ENCODE data around the gene HLF.

The HLF gene

GRCh38 chr17:55248077-55248476, 16.7 kb upstream of the HLF start:
- H3K4me3 ChIP-seq (replicated peaks; ENCODE audit: low read depth, low read length): no peak overlapping the region
- no peak for TF ChIP-seq CTCF (IDR thresholded peaks at IDR 0.05; ENCODE audit: low read length, missing control alignments)
- DNase-seq (ENCODE audit: low read depth): no peak

GRCh38 chr17:55249861-55250260, 14.9 kb upstream of the HLF start:
- DNase-seq (ENCODE audit: low read depth): no peak
- no peak for TF ChIP-seq CTCF (IDR thresholded peaks at IDR 0.05; ENCODE audit: low read length, missing control alignments)
- H3K4me3 ChIP-seq (replicated peaks; ENCODE audit: low read depth, low read length): no peak overlapping the region

DNA sequence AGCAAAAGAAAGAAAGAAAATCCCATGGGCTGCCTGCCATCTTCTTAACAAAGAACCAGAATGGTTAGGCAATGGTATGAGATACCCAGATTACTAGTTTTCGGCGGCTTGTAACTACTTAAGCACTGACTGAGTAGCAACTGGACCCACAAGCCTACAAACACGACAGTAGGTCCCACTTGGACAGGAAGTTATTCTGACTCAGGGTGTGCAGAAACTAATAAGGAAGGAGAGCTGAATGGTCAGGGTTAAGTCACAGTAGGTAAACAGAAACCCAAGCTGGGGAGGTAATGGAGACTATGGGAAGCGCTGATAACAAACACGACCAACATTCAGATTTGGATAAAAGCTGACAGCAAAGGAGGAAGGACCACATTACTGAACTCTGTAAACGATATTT, 10.4 kb upstream of the HLF start:
- TF ChIP-seq CTCF (IDR thresholded peaks at IDR 0.05; ENCODE audit: low read length, missing control alignments): no peak
- no peak overlapping the region for H3K4me3 ChIP-seq (replicated peaks; ENCODE audit: low read depth, low read length)
- DNase-seq (ENCODE audit: low read depth): no peak

DNA sequence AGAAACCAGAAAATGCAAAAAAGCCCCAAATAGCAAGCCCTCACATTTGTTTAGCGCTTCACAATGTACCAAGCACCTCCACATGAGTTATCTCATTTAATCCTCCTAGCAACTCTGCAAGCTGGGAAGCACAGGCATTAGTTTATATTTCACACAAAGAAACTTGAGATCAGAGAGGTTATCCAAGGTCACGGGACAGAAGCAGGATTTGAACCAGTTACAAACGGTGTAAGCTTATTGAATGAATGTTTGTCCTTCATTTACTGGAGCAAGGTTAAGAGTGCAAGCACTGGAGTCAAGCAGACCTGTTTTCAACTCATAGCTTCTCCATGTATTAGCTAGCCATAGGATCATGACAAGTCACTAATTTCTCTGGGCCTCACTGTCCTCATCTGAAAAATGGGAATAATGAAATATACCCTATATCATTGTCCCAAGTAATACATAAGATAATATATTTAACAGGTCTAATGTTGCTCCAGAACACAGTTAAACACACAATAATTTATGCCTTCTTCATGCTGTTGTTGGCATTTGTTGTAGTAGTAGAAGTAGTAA, 6.1 kb upstream of the HLF start:
- no peak overlapping the region for H3K4me3 ChIP-seq (replicated peaks; ENCODE audit: low read depth, low read length)
- DNase-seq (ENCODE audit: low read depth): no peak
- TF ChIP-seq CTCF (IDR thresholded peaks at IDR 0.05; ENCODE audit: low read length, missing control alignments): no peak

DNA sequence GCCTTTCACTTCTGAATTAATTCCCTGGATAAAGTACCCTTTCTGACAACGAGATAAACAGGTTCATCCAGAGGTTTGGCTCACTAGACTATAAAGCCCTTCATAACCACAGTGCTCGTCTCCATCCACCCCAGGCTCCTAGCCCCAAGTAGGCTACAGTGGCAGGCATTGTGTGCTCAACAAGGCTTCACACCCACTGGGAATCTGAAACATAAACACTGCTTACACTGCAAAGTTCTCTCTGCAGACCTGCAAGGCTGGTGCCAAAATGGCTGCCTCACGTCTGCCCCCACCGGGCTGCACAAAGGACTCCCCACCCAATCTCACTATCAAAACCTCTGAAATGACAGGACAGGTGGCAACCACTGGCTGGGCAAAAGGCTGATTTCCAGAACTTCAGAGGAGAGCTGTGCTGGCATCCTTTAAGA, 5.1 kb upstream of the HLF start:
- DNase-seq (ENCODE audit: low read depth): no peak
- TF ChIP-seq CTCF (IDR thresholded peaks at IDR 0.05; ENCODE audit: low read length, missing control alignments): no peak

DNA sequence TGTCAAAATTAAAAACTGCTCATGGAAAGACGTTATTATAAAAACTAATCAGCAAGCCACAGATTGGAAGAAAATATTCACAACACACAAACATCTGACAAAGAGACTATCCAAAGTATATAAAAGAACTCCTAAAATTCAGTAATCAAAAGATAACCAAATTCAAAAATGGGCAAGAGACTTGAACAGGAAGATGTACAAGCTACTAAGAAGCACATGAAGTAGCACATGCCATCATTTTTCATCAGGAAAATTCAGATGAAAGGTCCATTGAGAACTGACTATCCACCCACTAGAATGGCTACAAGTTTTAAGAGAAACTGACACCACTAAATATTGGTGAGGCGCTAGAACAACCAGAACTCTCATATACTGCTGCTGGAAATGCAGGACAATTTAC, 3.4 kb upstream of the HLF start:
- H3K4me3 ChIP-seq (replicated peaks; ENCODE audit: low read depth, low read length): no peak overlapping the region
- TF ChIP-seq CTCF (IDR thresholded peaks at IDR 0.05; ENCODE audit: low read length, missing control alignments): no peak
- DNase-seq (ENCODE audit: low read depth): no peak

More for the DNA sequence above, 5.1 kb upstream of the HLF start:
- H3K4me3 ChIP-seq (replicated peaks; ENCODE audit: low read depth, low read length): no peak overlapping the region

DNA sequence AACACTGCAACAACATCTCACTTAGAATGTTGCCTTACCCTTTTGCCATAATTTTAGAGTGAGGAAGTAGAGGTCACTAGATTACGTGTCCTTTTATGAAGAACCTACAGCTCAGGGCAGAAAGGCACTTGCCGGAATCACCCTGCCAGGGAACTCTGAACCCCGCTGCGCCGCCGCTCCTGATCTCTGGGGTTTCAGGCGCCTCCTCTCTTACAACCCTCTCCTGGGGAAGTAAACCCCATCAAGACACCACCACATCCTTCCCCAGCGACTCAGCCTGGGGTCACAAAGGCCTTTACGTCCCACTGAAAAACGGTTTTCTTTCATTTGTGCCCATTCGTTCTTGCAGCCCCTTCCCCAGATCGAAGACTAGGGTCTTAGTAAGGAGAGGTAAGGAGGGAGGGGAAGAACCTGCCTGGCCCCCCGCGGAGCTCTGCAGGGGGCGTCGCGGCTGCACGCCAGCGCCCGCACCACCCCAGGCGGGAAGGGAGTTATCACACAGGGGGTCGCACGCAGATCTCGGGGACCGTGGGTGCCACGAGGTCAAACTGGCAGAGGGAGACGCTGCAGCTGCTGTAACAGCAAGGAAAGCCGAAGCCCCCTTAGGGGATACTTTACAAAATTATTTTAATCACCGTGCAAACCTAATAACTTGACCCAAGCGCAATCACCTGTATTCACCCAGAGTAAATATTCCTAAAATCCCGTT, 1.0 kb upstream of the HLF start:
- TF ChIP-seq CTCF (IDR thresholded peaks at IDR 0.05; ENCODE audit: low read length, missing control alignments): no peak
- no peak overlapping the region for H3K4me3 ChIP-seq (replicated peaks; ENCODE audit: low read depth, low read length)
- DNase-seq (ENCODE audit: low read depth): no peak

Measured in fibroblast of pulmonary artery (primary cell).